ENCODE measurements around the gene UBE2F. TPM values are rescaled to one million over a fixed set of nuclear protein-coding genes. Genes with fewer than 3 reads are reported as not detected.

UBE2F gene
- polyA plus RNA-seq, 2 of the 4 experiments (the other 2 are of a cell fraction), result 49.7 to 81.1 TPM

GRCh38 chr2:238081150-238081549 lies 114.3 kb downstream of the UBE2F start:
- H3K4me1 ChIP-seq, result no peaks in the 10 kb centered on the region
- H3K4me2 ChIP-seq, result no peak overlapping the region
- DNase-seq (ENCODE audit: low read depth in 1 of 2, low spot score in 1 of 2), result no peak
- ChIA-PET POLR2A (interaction anchor here (1.6 kb wide), 1 partner anchor 21 kb away, joined by 4 read pairs; the partner anchor contains the start of gene SCLY), CTCF (no interaction called here)
- no peak for ATAC-seq
- 99% methylated on average over 13 of the region's 13 CpGs for WGBS (ENCODE audit: missing lambda C conversion rate)
- H3K4me3 ChIP-seq, result no peak overlapping the region
- TF ChIP-seq CEBPB (IDR thresholded peaks at IDR 0.05) (no peak), KDM5A (IDR thresholded peaks at IDR 0.05) (no peak), CBX2 (IDR thresholded peaks at IDR 0.05; ENCODE audit: borderline replicate concordance, low read depth) (no peak), ZNF302 (CRISPR knock-in tag; IDR thresholded peaks at IDR 0.05) (no peak), SMC3 (IDR thresholded peaks at IDR 0.05) (no peak), TP53 (CRISPR knock-in tag; IDR thresholded peaks at IDR 0.05) (no peak)
- peaks cover 30% of the 10 kb centered on the region for H3K9me3 ChIP-seq
- FAIRE-seq, result no peak
- no peak overlapping the region for H3K27ac ChIP-seq

- no peak for ATAC-seq
- ChIA-PET CTCF (no interaction called here), POLR2A (interaction anchor here (1.6 kb wide), 1 partner anchor 21 kb away, joined by 4 read pairs; the partner anchor contains the start of gene SCLY)
- no peak for DNase-seq (ENCODE audit: low read depth in 1 of 2, low spot score in 1 of 2)
- no peaks in the 10 kb centered on the region for H3K4me1 ChIP-seq
- H3K4me2 ChIP-seq, result no peak overlapping the region
- no peak overlapping the region for H3K27ac ChIP-seq
- peaks cover 30% of the 10 kb centered on the region for H3K9me3 ChIP-seq
- H3K4me3 ChIP-seq, result no peak overlapping the region
- 97% methylated on average over 16 of the region's 16 CpGs for WGBS (ENCODE audit: missing lambda C conversion rate)
- FAIRE-seq, result no peak
- TF ChIP-seq RARB (CRISPR knock-in tag; IDR thresholded peaks at IDR 0.05) (no peak), CEBPB (IDR thresholded peaks at IDR 0.05) (no peak), CHD2 (IDR thresholded peaks at IDR 0.05; ENCODE audit: low read length, partially characterized antibody) (no peak), HOXA7 (CRISPR knock-in tag; IDR thresholded peaks at IDR 0.05) (no peak), CHD4 (IDR thresholded peaks at IDR 0.05; ENCODE audit: borderline replicate concordance) (no peak), NPAS2 (CRISPR knock-in tag; IDR thresholded peaks at IDR 0.05; ENCODE audit: borderline replicate concordance) (no peak), EHMT2 (IDR thresholded peaks at IDR 0.05; ENCODE audit: low read depth) (no peak), FOSL2 (IDR thresholded peaks at IDR 0.05) (no peak), FOSL2 (CRISPR knock-in tag; IDR thresholded peaks at IDR 0.05) (no peak), ZC3H11A (IDR thresholded peaks at IDR 0.05) (no peak), ATOH8 (CRISPR knock-in tag; IDR thresholded peaks at IDR 0.05; ENCODE audit: low read depth) (no peak), MAFK (IDR thresholded peaks at IDR 0.05; ENCODE audit: partially characterized antibody) (no peak), RFX5 (IDR thresholded peaks at IDR 0.05) (no peak), GATA3 (IDR thresholded peaks at IDR 0.05; ENCODE audit: borderline replicate concordance) (no peak), SREBF2 (IDR thresholded peaks at IDR 0.05) (no peak), HEYL (CRISPR knock-in tag; IDR thresholded peaks at IDR 0.05) (no peak), FOSB (CRISPR knock-in tag; IDR thresholded peaks at IDR 0.05) (no peak), BHLHE40 (IDR thresholded peaks at IDR 0.05; ENCODE audit: low read depth, low read length) (no peak)
Observed at GRCh38 chr2:238081561-238081960, 114.7 kb downstream of the UBE2F start.

GRCh38 chr2:238082151-238082550 lies 115.3 kb downstream of the UBE2F start:
- CTCF ChIA-PET, result no interaction called here
- 94% methylated on average over 16 of the region's 17 CpGs for WGBS (ENCODE audit: missing lambda C conversion rate)
- TF ChIP-seq BCL3 (IDR thresholded peaks at IDR 0.05) (no peak), POLR2A (IDR thresholded peaks at IDR 0.05; ENCODE audit: low read length) (no peak), NR3C1 (IDR thresholded peaks at IDR 0.05) (no peak)
- H3K9me3 ChIP-seq, result peaks cover 30% of the 10 kb centered on the region
- H3K27ac ChIP-seq, result no peak overlapping the region
- no peak overlapping the region for H3K4me2 ChIP-seq
- POLR2A ChIA-PET, result interaction anchor here (1.6 kb wide), 1 partner anchor 22 kb away, joined by 4 read pairs; the partner anchor contains the start of gene SCLY
- ATAC-seq, result no peak
- DNase-seq (ENCODE audit: low read depth in 1 of 2, low spot score in 1 of 2), result no peak
- H3K4me3 ChIP-seq, result no peak overlapping the region
- FAIRE-seq, result no peak
- H3K4me1 ChIP-seq, result no peaks in the 10 kb centered on the region

All from A549 (cell line).